Testis (tissue), 3 donors: ENCODE measurements around the gene EHD4. TPM values are rescaled to one million over a fixed set of nuclear protein-coding genes. Genes with fewer than 3 reads are reported as not detected.

Source experiments
- DNase-seq: peaks from one replicate; pipeline ENCODE4 v3.0.0-alpha.2; 2019
- H3K27ac ChIP-seq, 2 donors: fragments of 200-600 bp; sonication (generic); one replicate each; pipeline ENCODE4 v1.5.1; 2019
- H3K27me3 ChIP-seq: fragments of 200-600 bp; sonication (generic); one replicate; pipeline ENCODE4 v1.5.1; 2019
- H3K36me3 ChIP-seq: fragments of 200-600 bp; sonication (generic); one replicate; pipeline ENCODE4 v1.5.1; 2017; ENCODE audit warnings: low read depth; ENCODE audit errors: missing control alignments
- H3K4me1 ChIP-seq: fragments of 200-600 bp; sonication (generic); one replicate; pipeline ENCODE4 v1.5.1; 2019
- H3K4me3 ChIP-seq, 2 donors: fragments of 200-600 bp; sonication (generic); one replicate each; pipeline ENCODE4 v1.5.1; 2017 to 2019
- H3K9me3 ChIP-seq: fragments of 200-600 bp; sonication (generic); one replicate; pipeline ENCODE4 v1.5.1; 2017
- POLR2A ChIP-seq: fragments of 450-650 bp; IDR thresholded peaks from one replicate; pipeline ENCODE4 v1.6.1; 2017; ENCODE audit warnings: antibody characterized with exemption, mild to moderate bottlenecking, moderate library complexity
- WGBS, 2 donors: methylation state at CpG; one replicate each; pipeline ENCODE4 v1.1.5; 2018; 5-methylcytosine and 5-hydroxymethylcytosine counted together
- intact Hi-C: fragments of 100-400 bp; cut with DNase I; formaldehyde crosslinking; loops from one replicate; pipeline ENCODE4 v1.15.1; 2023; ENCODE audit warnings: low total_unique reads
- polyA plus RNA-seq: library from polyadenylated mRNA; stranded (reverse); fragments of 350-450 nt; fragmentation: Illumina TruSeq; extraction: RNeasy Lipid Tissue Mini Kit (QIAGEN cat#74804); gene quantifications from one replicate; pipeline ENCODE4 v1.2.3, GENCODE V29; 2014; ENCODE audit warnings: low read depth, low replicate concordance; ENCODE audit not compliant: insufficient read depth
- total RNA-seq, 2 donors: library from RNA; depleted of rRNA; stranded (reverse); fragments of >200 nt; gene quantifications; one replicate each; pipeline ENCODE4 v1.2.3, GENCODE V29; 2016
- TF ChIP-seq, protein P1 (sequence below), 3 experiments: fragments of 450-650 bp in 2 of 3; fragments of 200-600 bp in 1 of 3; sonication (generic) in 1 of 3; IDR thresholded peaks; one replicate each; pipeline ENCODE4 v1.5.1; 2016 to 2019; ENCODE audit warnings: antibody characterized with exemption in 3 of 3, mild to moderate bottlenecking in 2 of 3, moderate library complexity in 1 of 3

The EHD4 gene
- total and polyA plus RNA-seq, 3 donors from 2014 or later = 8.0 to 10.2 (median 9.4) TPM

DNA sequence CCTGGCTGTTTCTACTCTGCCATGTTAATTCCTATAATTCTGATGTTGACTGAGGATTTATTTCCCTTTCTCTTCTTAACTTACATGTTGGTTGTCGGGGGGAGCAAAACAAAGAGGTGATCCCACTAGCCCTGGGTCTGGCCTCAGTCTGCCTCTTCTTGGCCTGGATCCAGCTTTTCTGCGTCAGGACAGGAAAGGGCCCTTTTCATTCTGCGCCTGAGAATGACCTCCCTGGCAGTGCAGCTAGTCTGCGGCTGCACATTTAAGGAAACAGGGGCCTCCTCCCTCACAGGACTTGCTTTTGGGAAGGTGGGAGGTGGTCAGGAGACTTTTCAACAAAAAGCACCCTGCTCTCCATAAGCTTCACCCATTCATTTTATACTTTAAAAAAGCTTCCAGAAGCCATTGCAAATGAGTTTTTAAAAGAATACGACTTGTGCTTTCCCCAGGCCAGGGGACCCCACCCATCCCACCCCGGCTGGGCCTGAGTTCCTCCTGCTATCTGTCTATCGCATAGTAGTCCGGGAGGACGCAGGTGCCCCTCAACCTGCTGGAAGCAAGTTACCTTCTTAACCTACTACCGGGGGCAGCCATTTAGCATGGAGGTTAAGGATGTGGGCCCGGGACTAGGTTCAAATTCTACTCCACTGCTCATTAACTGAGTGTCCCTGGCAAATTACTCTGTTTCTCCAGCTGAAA, 21.3 kb upstream of the EHD4 start:
- Histone ChIP-seq H3K4me1 (no peaks in the 10 kb centered on the region), H3K36me3 (no peaks in the 10 kb centered on the region), H3K27me3 (no peaks in the 10 kb centered on the region), H3K27ac (no peak overlapping the region), H3K9me3 (no peaks in the 10 kb centered on the region), H3K4me3 (no peak overlapping the region)
- 75 to 81% methylated on average over 11 of the region's 11 CpGs for WGBS, 2 donors
- TF ChIP-seq POLR2A = no peak
- TF ChIP-seq, protein P1, sequence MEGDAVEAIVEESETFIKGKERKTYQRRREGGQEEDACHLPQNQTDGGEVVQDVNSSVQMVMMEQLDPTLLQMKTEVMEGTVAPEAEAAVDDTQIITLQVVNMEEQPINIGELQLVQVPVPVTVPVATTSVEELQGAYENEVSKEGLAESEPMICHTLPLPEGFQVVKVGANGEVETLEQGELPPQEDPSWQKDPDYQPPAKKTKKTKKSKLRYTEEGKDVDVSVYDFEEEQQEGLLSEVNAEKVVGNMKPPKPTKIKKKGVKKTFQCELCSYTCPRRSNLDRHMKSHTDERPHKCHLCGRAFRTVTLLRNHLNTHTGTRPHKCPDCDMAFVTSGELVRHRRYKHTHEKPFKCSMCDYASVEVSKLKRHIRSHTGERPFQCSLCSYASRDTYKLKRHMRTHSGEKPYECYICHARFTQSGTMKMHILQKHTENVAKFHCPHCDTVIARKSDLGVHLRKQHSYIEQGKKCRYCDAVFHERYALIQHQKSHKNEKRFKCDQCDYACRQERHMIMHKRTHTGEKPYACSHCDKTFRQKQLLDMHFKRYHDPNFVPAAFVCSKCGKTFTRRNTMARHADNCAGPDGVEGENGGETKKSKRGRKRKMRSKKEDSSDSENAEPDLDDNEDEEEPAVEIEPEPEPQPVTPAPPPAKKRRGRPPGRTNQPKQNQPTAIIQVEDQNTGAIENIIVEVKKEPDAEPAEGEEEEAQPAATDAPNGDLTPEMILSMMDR (IDR thresholded peaks at IDR 0.05) = no peak
- intact Hi-C loops = loop anchor here (5.0 kb wide), 1 partner anchor 64 kb away; no protein-coding TSS in a partner anchor
- DNase-seq = no peak

DNA sequence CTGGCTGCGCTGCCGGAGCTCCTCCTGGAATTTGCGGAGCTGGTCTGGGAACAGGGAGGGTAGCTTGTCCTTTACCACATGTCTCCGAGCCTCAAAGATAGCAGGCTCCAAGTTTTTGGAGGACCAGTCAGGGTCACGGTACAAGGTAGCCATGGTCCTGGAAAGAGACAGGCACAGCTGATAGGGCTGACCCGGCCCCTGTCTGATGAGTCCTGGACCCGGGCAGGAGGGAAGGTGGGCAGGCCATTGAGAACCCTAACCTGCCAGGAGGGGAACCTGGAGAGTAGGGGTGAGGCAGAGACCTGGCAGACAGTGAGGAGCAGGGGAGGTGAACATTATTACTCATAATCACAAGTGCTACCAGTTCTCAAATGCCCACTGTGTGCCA, 20.4 kb upstream of the EHD4 start:
- no peak overlapping the region for H3K27ac ChIP-seq
- no peak for TF ChIP-seq POLR2A
- TF ChIP-seq, protein P1 (IDR thresholded peaks at IDR 0.05) = no peak
- no peak for DNase-seq
- no peaks in the 10 kb centered on the region for H3K4me1 ChIP-seq
- H3K9me3 ChIP-seq = no peaks in the 10 kb centered on the region
- H3K4me3 ChIP-seq = no peak overlapping the region
- H3K27me3 ChIP-seq = no peaks in the 10 kb centered on the region
- 94 to 96% methylated on average over 5 to 7 of the region's 7 CpGs for WGBS, 2 donors
- H3K36me3 ChIP-seq = no peaks in the 10 kb centered on the region
- intact Hi-C loops = loop anchor here (5.0 kb wide), 1 partner anchor 65 kb away; no protein-coding TSS in a partner anchor

DNA sequence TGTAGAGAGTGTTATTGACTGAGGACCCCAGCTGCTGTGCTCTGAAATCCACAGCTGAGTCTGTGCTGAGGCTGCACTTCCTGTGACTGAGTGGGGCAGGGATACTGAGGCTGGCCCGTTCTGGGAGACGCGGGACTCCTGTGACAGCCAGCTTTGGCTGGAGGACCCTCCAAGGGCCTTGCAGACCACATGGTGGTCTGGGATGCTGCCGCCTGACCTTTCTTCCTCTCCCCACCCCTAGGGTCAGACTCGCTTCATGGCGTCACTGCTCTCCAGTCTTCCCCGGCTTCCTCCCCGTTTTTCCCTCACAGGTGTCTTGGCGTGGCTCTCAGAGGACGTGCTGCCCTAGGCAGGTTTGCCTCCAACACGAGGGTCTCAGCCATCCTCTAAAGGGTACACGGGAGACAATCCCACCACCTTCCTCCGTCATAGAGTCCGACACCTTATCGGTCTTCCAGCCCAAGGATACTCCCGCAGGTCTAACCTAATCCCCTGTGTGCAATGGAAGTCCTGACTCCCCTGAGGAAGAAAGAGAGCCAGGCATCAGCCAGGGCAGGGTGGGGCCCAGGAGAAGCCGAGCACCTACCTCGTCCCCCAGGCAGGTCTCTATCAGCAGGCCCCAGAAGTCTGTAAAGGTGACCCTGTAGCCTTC, 19.9 kb upstream of the EHD4 start:
- Histone ChIP-seq H3K9me3 (no peaks in the 10 kb centered on the region), H3K4me3 (no peak overlapping the region), H3K36me3 (no peaks in the 10 kb centered on the region), H3K27ac (no peak overlapping the region), H3K27me3 (no peaks in the 10 kb centered on the region), H3K4me1 (no peaks in the 10 kb centered on the region)
- intact Hi-C loops = loop anchor here (5.0 kb wide), 1 partner anchor 65 kb away; no protein-coding TSS in a partner anchor
- WGBS, 2 donors = 93 to 94% methylated on average over 16 to 18 of the region's 18 CpGs
- TF ChIP-seq, protein P1 (IDR thresholded peaks at IDR 0.05) = no peak
- TF ChIP-seq POLR2A = no peak
- no peak for DNase-seq

DNA sequence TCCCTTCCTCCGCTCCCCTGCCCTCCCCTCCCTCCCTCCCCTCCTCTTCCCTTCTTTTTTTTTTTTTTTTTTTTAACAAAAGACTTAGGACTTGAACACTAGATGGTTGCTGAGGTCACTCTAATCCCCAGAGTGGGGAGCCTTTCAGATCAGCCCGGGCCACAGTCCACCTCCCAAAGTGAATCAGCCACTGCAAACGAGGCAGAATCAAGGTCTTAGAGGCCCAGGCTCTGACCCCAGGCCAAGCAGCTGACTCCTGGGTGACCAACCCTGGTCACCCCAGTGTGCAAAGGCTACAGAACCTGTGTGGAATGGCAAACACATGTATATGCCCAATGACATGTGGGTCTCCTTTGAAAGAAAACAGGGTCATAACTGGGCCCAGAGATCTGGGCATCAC, 18.3 kb upstream of the EHD4 start:
- Histone ChIP-seq H3K27me3 (no peaks in the 10 kb centered on the region), H3K4me1 (no peaks in the 10 kb centered on the region), H3K4me3 (no peak overlapping the region), H3K9me3 (no peaks in the 10 kb centered on the region), H3K36me3 (no peaks in the 10 kb centered on the region), H3K27ac (no peak overlapping the region)
- intact Hi-C loops = loop anchor here (5.0 kb wide), 1 partner anchor 67 kb away; no protein-coding TSS in a partner anchor
- WGBS, 2 donors = 76 to 80% methylated on average over 3 of the region's 3 CpGs
- no peak for DNase-seq
- no peak for TF ChIP-seq POLR2A
- TF ChIP-seq, protein P1 (IDR thresholded peaks at IDR 0.05) = no peak
